GM08714 (cell line): Measurements from ENCODE around the gene ZNF236.

Experiments used
- H3K4me3 ChIP-seq: fragments of 200-500 bp; sonication (Bioruptor generic); 2 replicates; pipeline ENCODE4 v1.5.1; 2014; ENCODE audit warnings: mild to moderate bottlenecking, low read length, inconsistent platforms
- ZNF274 ChIP-seq: IDR thresholded peaks from 2 replicates; pipeline ENCODE4 v1.6.1; 2012; ENCODE audit warnings: mild to moderate bottlenecking, low read depth, low read length

ZNF236 gene

GRCh38 chr18:76897257-76897656 lies 74.9 kb downstream of the ZNF236 start:
- no peak for TF ChIP-seq ZNF274
- no peak overlapping the region for H3K4me3 ChIP-seq

GRCh38 chr18:76903386-76903785 lies 81.0 kb downstream of the ZNF236 start:
- TF ChIP-seq ZNF274, result no peak

DNA sequence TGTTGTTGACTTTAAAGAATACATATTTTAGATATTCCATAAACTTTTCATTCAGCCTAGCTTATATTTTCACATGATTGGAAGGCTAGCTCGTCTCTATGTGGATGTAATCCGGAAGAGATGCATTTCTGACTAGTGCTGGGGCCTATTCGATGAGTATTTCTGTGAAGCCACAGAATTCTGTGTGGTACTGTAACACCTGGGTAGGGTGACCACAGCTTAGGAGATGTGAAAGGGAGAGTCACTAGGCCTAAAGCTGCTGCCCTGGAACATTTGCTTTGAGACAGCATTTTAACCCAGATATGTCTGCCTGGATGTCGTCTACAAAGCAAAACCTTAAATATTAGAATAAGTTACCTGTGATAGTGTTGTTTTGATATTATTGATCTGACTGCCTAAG lies 83.5 kb downstream of the ZNF236 start:
- H3K4me3 ChIP-seq, result no peak overlapping the region
- TF ChIP-seq ZNF274, result no peak

More at GRCh38 chr18:76903386-76903785, 81.0 kb downstream of the ZNF236 start:
- H3K4me3 ChIP-seq, result no peak overlapping the region

GRCh38 chr18:76908277-76908676 lies 85.9 kb downstream of the ZNF236 start:
- no peak overlapping the region for H3K4me3 ChIP-seq
- TF ChIP-seq ZNF274, result no peak

DNA sequence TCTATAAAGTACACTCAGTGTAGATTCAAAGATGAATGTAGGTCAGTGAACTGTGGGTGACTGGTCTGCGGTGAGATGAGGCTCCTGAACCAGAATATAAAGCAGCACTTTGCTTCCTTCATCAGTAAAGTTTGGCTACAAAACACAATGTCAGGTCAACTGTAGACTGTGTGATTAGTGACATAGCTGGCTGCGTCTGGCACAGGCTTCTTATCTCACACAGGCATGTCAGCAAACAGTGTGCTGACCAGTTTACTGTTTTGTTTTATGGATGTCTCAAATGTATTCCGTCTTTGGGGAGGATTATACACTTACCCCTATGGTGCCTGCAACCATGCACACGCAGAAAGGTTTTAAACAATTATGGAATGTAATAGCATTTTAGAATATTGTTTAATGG lies 87.1 kb downstream of the ZNF236 start:
- no peak for TF ChIP-seq ZNF274
- H3K4me3 ChIP-seq, result no peak overlapping the region

GRCh38 chr18:76911440-76911839 lies 89.1 kb downstream of the ZNF236 start:
- no peak for TF ChIP-seq ZNF274
- H3K4me3 ChIP-seq, result no peak overlapping the region

GRCh38 chr18:76913583-76913982 lies 91.2 kb downstream of the ZNF236 start:
- TF ChIP-seq ZNF274, result no peak
- no peak overlapping the region for H3K4me3 ChIP-seq

DNA sequence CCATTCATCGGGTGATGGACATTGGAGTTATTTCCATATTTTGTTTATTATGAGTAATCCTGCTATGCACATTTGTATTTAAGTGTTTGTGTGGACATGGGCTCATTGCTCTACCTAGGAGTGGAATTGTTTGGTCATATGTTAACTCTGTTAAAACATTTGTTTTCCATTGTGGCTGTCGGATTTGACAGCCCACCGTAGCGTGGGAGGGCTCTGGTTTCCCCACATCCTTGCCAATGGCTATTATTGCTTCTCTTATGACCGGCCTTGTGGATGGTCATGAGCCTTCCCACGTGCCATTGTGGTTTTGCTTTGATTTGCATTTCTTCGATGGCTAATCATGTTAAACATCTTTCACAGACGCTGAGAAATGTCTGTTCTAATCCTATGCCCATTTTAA lies 92.0 kb downstream of the ZNF236 start:
- H3K4me3 ChIP-seq, result no peak overlapping the region
- no peak for TF ChIP-seq ZNF274

DNA sequence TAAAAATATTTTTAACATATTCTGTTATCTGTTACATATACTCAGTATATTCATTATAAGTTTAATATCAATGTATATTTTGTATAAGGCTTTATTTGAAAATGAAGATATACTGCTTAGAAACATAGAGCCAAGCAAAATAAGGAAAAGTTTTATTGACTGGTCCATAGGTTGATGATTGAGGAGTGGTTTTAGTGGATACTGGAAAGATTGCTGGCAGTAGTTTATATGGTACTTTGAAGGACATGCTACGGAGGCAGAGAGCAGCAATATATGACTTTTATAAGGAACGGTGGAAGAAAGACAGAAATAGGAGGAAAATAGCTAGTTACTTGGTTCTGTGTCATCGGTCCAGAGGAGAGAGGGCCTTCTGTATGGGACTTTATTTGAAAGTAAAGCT lies 92.4 kb downstream of the ZNF236 start:
- no peak for TF ChIP-seq ZNF274
- H3K4me3 ChIP-seq, result no peak overlapping the region

- H3K4me3 ChIP-seq, result no peak overlapping the region
- TF ChIP-seq ZNF274, result no peak
Measured at GRCh38 chr18:76915456-76915855, 93.1 kb downstream of the ZNF236 start.

DNA sequence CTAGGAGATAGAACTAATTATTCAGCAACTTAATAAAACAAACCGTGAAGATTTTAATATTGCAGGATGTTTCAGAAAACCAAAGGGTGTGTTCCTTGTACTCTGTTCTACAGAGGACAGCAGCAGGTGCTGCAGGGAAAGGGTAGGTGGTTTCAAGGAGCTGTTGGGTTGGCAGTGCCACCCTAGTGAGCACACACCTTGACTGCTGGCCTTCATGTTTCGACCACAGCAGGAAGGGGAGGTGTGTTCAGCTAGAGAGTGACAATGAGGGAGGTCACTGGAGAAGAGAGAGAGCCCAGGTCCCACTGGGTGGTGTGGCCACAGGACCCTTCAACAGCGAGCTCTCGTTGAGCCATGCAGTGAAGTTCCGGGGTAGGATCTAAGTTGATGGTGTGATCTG lies 98.6 kb downstream of the ZNF236 start:
- no peak for TF ChIP-seq ZNF274
- H3K4me3 ChIP-seq, result no peak overlapping the region

- TF ChIP-seq ZNF274, result no peak
- no peak overlapping the region for H3K4me3 ChIP-seq
Measured at GRCh38 chr18:76922107-76922506, 99.8 kb downstream of the ZNF236 start.

DNA sequence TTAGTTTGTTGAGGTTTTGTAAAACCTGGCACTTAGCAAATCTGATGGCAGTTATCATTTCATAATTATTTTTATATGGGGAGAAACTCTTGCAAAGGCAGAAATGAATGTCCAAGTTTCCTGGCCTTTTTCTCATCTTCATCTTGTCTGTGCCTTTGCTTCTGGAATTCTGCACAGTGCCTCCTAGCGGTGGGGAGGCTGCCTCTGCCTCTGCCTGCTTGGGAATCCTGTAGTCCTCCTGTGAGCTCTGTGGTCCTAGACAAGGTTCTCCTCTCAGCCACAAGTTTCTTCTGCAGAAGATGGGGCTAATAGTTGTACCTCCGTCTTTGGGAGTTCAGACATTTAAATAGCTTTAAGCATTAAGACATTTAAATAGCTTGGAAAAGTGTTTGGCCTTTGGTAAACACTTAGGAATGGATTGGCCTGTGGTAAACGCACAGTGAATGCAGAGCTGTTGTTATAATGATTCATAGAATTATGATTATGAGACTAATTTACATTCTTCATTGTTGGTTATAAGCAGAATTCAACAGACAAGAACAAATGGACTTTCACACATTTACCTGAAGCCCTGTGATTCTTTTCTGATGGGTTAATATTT lies 101.2 kb downstream of the ZNF236 start:
- TF ChIP-seq ZNF274, result no peak
- H3K4me3 ChIP-seq, result no peak overlapping the region

DNA sequence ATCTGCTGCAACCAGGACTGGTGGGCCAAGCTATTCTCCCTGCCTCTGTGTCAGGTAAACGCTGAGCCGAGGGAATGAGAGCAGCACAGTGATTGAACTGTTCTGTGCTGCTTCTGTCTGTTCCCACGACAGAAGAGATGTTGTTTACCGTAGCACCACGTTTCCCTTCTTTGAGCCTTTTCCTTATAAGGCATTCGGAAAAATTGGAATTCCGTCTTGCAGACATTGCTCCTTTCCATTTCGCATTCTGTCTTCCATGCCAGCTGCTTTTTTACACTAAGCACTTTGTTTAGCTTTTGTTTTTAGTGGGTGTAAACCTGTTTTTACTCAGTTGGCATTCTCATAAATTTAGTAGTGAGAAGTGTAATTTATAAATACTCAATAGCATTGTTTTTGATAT lies 103.1 kb downstream of the ZNF236 start:
- H3K4me3 ChIP-seq, result no peak overlapping the region
- TF ChIP-seq ZNF274, result no peak

- no peak for TF ChIP-seq ZNF274
- no peak overlapping the region for H3K4me3 ChIP-seq
Measured at GRCh38 chr18:76927223-76927725, 104.9 kb downstream of the ZNF236 start.
